ENCODE measurements around the gene BICRAL.
A peak's percentile ranks its signal among the peaks of the same experiment; 100 is the strongest.
"Not testable (repeated sequence)": the region's sequence is repeated elsewhere in the genome, so short reads cannot be mapped to it uniquely, and the experiment has no call there.

The BICRAL gene

GRCh38 chr6:42766163-42766670, 15.6 kb upstream of the BICRAL start:
- no peak overlapping the region for H3K9ac ChIP-seq (ENCODE audit: low read depth, low read length)

GRCh38 chr6:42769051-42769450, 12.8 kb upstream of the BICRAL start:
- Histone ChIP-seq H3K4me1 (ENCODE audit: control insufficient read depth, insufficient read depth, low read length) (peaks cover 11% of the 10 kb centered on the region), H3K9me3 (ENCODE audit: control insufficient read depth, insufficient read depth, low read length) (no peaks in the 10 kb centered on the region), H3K27me3 (ENCODE audit: control insufficient read depth, insufficient read depth, low read length) (no peaks in the 10 kb centered on the region), H3K9ac (ENCODE audit: low read depth, low read length) (no peak overlapping the region), H3K36me3 (ENCODE audit: control insufficient read depth, insufficient read depth, low read length) (peaks cover 3% of the 10 kb centered on the region), H3K4me3 (ENCODE audit: low read depth, low read length) (no peak overlapping the region)

More at GRCh38 chr6:42766163-42766670, 15.6 kb upstream of the BICRAL start:
- H3K4me1 ChIP-seq (ENCODE audit: control insufficient read depth, insufficient read depth, low read length) = peaks cover 6% of the 10 kb centered on the region
- peaks cover 7% of the 10 kb centered on the region for H3K36me3 ChIP-seq (ENCODE audit: control insufficient read depth, insufficient read depth, low read length)
- H3K9me3 ChIP-seq (ENCODE audit: control insufficient read depth, insufficient read depth, low read length) = no peaks in the 10 kb centered on the region
- H3K4me3 ChIP-seq (ENCODE audit: low read depth, low read length) = no peak overlapping the region
- no peaks in the 10 kb centered on the region for H3K27me3 ChIP-seq (ENCODE audit: control insufficient read depth, insufficient read depth, low read length)

DNA sequence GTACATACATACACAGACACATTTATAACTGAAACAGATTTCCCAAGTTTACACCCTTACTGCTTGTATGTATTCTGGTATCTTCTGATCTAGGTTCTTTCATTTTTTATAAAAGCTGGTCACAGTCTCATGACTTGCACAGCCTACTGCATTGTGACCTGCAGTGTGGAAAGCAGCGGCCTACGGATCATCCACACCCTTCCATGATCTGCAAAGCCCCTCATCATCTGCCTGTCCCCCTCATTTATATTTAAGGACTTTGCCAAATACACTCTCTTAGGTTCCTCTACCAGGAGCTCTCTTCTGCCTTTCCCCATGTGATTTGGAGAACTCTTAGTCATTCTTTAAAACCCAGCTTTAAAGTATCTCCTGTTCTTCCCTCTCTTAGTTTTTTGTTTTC, 12.0 kb upstream of the BICRAL start:
- peaks cover 11% of the 10 kb centered on the region for H3K4me1 ChIP-seq (ENCODE audit: control insufficient read depth, insufficient read depth, low read length)
- H3K9ac ChIP-seq (ENCODE audit: low read depth, low read length) = no peak overlapping the region
- no peaks in the 10 kb centered on the region for H3K9me3 ChIP-seq (ENCODE audit: control insufficient read depth, insufficient read depth, low read length)
- H3K4me3 ChIP-seq (ENCODE audit: low read depth, low read length) = no peak overlapping the region
- no peaks in the 10 kb centered on the region for H3K27me3 ChIP-seq (ENCODE audit: control insufficient read depth, insufficient read depth, low read length)
- peaks cover 3% of the 10 kb centered on the region for H3K36me3 ChIP-seq (ENCODE audit: control insufficient read depth, insufficient read depth, low read length)

DNA sequence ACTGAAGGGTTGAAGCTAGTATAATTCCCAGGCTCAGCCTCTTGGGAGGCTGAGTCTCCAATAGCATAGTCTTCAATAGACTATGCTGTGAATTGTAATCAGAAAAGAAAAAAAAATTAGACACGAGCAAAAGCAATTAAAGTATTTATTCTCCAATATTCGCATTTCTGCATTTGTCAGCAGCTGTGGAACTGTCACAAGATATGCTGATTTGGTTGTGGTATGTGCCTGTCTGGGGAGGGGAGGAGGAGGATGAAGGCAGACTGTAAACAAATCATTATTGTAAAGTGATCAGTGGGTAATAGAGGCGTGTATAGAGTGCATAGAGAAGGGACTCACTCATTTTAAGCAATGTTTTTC, 10.1 kb upstream of the BICRAL start:
- Histone ChIP-seq H3K9ac (ENCODE audit: low read depth, low read length) (no peak overlapping the region), H3K4me1 (ENCODE audit: control insufficient read depth, insufficient read depth, low read length) (peaks cover 8% of the 10 kb centered on the region), H3K27me3 (ENCODE audit: control insufficient read depth, insufficient read depth, low read length) (no peaks in the 10 kb centered on the region), H3K36me3 (ENCODE audit: control insufficient read depth, insufficient read depth, low read length) (peaks cover 3% of the 10 kb centered on the region), H3K9me3 (ENCODE audit: control insufficient read depth, insufficient read depth, low read length) (no peaks in the 10 kb centered on the region), H3K4me3 (ENCODE audit: low read depth, low read length) (peak overlapping the region; percentile 6)

DNA sequence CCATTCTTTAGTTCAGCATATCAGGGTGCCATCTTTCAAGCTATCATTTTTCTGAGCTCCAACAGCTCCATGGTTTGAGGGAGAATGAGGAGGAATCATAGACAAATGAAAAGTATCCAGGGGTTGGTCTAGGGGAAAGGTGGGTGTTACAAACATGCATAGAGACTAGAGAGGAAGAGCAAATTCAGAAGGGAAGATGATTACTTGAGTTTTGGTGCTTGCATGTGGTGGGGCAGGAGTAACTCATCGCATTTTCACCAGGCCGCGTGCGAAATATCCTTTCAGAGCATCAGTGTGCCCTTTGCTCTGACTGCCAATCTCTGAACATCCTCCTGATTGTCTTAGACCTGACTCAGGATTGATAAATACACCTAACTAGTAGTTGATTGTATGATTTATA, 7.7 kb upstream of the BICRAL start:
- Histone ChIP-seq H3K4me1 (ENCODE audit: control insufficient read depth, insufficient read depth, low read length) (peaks cover 8% of the 10 kb centered on the region), H3K4me3 (ENCODE audit: low read depth, low read length) (no peak overlapping the region), H3K36me3 (ENCODE audit: control insufficient read depth, insufficient read depth, low read length) (no peaks in the 10 kb centered on the region), H3K27me3 (ENCODE audit: control insufficient read depth, insufficient read depth, low read length) (no peaks in the 10 kb centered on the region), H3K9me3 (ENCODE audit: control insufficient read depth, insufficient read depth, low read length) (no peaks in the 10 kb centered on the region), H3K9ac (ENCODE audit: low read depth, low read length) (no peak overlapping the region)

- H3K9me3 ChIP-seq (ENCODE audit: control insufficient read depth, insufficient read depth, low read length); H3K4me3 ChIP-seq (ENCODE audit: low read depth, low read length); H3K36me3 ChIP-seq (ENCODE audit: control insufficient read depth, insufficient read depth, low read length); H3K4me1 ChIP-seq (ENCODE audit: control insufficient read depth, insufficient read depth, low read length); H3K9ac ChIP-seq (ENCODE audit: low read depth, low read length); H3K27me3 ChIP-seq (ENCODE audit: control insufficient read depth, insufficient read depth, low read length): not testable (repeated sequence)
These were observed 6.9 kb upstream of the BICRAL start for GRCh38 chr6:42774821-42775487.

DNA sequence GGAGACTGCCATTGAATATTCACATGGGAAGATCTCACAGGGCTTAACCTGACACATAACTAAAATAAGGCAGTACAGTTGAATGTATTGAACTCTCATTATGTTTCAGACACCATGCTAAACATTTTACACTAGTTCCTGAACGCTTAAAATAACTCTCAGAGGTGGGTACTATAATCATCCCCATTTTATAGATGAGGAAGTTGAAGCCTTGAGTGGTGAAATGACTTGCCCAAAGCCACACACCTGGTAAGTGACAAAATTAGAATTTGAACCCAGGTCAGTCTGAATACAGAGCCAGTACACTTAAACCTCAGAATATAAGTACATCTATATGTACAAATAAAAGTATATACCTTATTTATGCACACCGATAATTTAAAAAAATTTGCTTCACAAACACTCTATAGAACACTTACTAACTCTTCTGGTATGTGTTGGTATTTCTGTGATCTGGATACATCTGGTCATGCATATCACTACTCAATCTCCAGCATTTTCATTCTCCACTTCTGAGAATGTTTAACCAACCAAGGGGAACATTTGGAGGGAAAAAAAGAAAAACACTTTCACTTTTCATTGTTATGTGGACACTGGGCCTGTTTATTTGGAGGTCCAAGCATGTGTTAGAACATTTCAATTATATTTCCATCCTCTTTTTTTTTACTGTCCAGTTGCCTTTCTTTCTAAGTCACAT, 4.6 kb upstream of the BICRAL start:
- Histone ChIP-seq H3K36me3 (ENCODE audit: control insufficient read depth, insufficient read depth, low read length) (no peaks in the 10 kb centered on the region), H3K4me3 (ENCODE audit: low read depth, low read length) (no peak overlapping the region), H3K9ac (ENCODE audit: low read depth, low read length) (no peak overlapping the region), H3K27me3 (ENCODE audit: control insufficient read depth, insufficient read depth, low read length) (no peaks in the 10 kb centered on the region), H3K4me1 (ENCODE audit: control insufficient read depth, insufficient read depth, low read length) (peaks cover 5% of the 10 kb centered on the region), H3K9me3 (ENCODE audit: control insufficient read depth, insufficient read depth, low read length) (no peaks in the 10 kb centered on the region)

GRCh38 chr6:42778122-42778521, 3.7 kb upstream of the BICRAL start:
- Histone ChIP-seq H3K27me3 (ENCODE audit: control insufficient read depth, insufficient read depth, low read length) (no peaks in the 10 kb centered on the region), H3K4me3 (ENCODE audit: low read depth, low read length) (no peak overlapping the region), H3K9ac (ENCODE audit: low read depth, low read length) (no peak overlapping the region), H3K4me1 (ENCODE audit: control insufficient read depth, insufficient read depth, low read length) (peaks cover 5% of the 10 kb centered on the region), H3K9me3 (ENCODE audit: control insufficient read depth, insufficient read depth, low read length) (no peaks in the 10 kb centered on the region), H3K36me3 (ENCODE audit: control insufficient read depth, insufficient read depth, low read length) (no peaks in the 10 kb centered on the region)

DNA sequence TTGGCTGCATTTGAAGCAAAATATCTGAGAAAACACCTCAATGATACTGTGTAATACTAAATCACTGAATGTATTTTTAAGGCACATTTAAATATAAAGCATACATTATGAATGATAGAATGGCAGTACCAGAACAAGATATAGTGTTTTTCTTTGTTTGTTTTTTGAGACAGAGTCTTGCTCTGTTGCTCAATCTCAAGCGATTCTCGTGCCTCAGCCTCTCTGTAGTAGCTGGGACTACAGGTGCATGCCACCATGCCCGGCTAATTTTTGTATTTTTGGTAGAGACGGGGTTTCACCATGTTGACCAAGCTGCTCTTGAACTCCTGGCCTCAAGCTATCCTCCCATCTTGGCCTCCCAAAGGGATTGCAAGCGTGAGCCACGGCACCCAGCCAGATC, 2.3 kb upstream of the BICRAL start:
- Histone ChIP-seq H3K9me3 (ENCODE audit: control insufficient read depth, insufficient read depth, low read length) (no peaks in the 10 kb centered on the region), H3K27me3 (ENCODE audit: control insufficient read depth, insufficient read depth, low read length) (no peaks in the 10 kb centered on the region), H3K36me3 (ENCODE audit: control insufficient read depth, insufficient read depth, low read length) (no peaks in the 10 kb centered on the region), H3K4me1 (ENCODE audit: control insufficient read depth, insufficient read depth, low read length) (peaks cover 8% of the 10 kb centered on the region), H3K4me3 (ENCODE audit: low read depth, low read length) (no peak overlapping the region), H3K9ac (ENCODE audit: low read depth, low read length) (no peak overlapping the region)

DNA sequence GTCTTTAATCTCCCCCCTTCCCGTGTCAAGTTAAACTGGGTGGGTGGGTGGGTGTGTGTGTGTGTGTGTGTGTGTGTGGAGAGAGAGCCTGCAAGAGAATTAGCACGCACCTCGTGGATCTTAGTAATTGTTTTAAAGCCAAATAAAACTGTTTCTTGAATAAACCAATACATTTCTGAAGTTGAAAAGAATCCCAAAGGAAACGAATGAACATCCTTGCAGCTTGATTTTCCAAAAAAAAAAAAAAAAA, 381 bp upstream of the BICRAL start:
- H3K4me3 ChIP-seq (ENCODE audit: low read depth, low read length) = peak overlapping the region; percentile 30
- H3K9me3 ChIP-seq (ENCODE audit: control insufficient read depth, insufficient read depth, low read length) = no peaks in the 10 kb centered on the region
- no peaks in the 10 kb centered on the region for H3K36me3 ChIP-seq (ENCODE audit: control insufficient read depth, insufficient read depth, low read length)
- H3K9ac ChIP-seq (ENCODE audit: low read depth, low read length) = no peak overlapping the region
- peaks cover 15% of the 10 kb centered on the region for H3K4me1 ChIP-seq (ENCODE audit: control insufficient read depth, insufficient read depth, low read length)
- H3K27me3 ChIP-seq (ENCODE audit: control insufficient read depth, insufficient read depth, low read length) = no peaks in the 10 kb centered on the region

GRCh38 chr6:42782689-42783176, 881 bp downstream of the BICRAL start:
- H3K9me3 ChIP-seq (ENCODE audit: control insufficient read depth, insufficient read depth, low read length) = no peaks in the 10 kb centered on the region
- H3K4me3 ChIP-seq (ENCODE audit: low read depth, low read length) = peak overlapping the region; percentile 75
- peaks cover 15% of the 10 kb centered on the region for H3K4me1 ChIP-seq (ENCODE audit: control insufficient read depth, insufficient read depth, low read length)
- no peaks in the 10 kb centered on the region for H3K36me3 ChIP-seq (ENCODE audit: control insufficient read depth, insufficient read depth, low read length)
- no peaks in the 10 kb centered on the region for H3K27me3 ChIP-seq (ENCODE audit: control insufficient read depth, insufficient read depth, low read length)
- H3K9ac ChIP-seq (ENCODE audit: low read depth, low read length) = peak overlapping the region; percentile 98

GRCh38 chr6:42783177-42783875, 1.5 kb downstream of the BICRAL start:
- Histone ChIP-seq H3K9ac (ENCODE audit: low read depth, low read length) (peak overlapping the region; percentile 98), H3K9me3 (ENCODE audit: control insufficient read depth, insufficient read depth, low read length) (no peaks in the 10 kb centered on the region), H3K4me1 (ENCODE audit: control insufficient read depth, insufficient read depth, low read length) (peaks cover 15% of the 10 kb centered on the region), H3K36me3 (ENCODE audit: control insufficient read depth, insufficient read depth, low read length) (no peaks in the 10 kb centered on the region), H3K27me3 (ENCODE audit: control insufficient read depth, insufficient read depth, low read length) (no peaks in the 10 kb centered on the region), H3K4me3 (ENCODE audit: low read depth, low read length) (peak overlapping the region; percentile 75)

Data from iPS-15b (cell line).